Measurements from ENCODE around the gene SERGEF. TPM values are rescaled to one million over a fixed set of nuclear protein-coding genes. Genes with fewer than 3 reads are reported as not detected.
A peak's percentile ranks its signal among the peaks of the same experiment; 100 is the strongest.

Gene SERGEF
- total and polyA plus RNA-seq, 10 of the 15 experiments (the other 5 are each of a cell fraction or from before 2014, with no cell fraction given), result 14.6 to 27.8 (median 22.4) TPM

- TF ChIP-seq ZNF592 (IDR thresholded peaks at IDR 0.05) (no peak), SIN3A (IDR thresholded peaks at IDR 0.05; ENCODE audit: low read depth, low read length) (no peak), STAT3 (IDR thresholded peaks at IDR 0.05; ENCODE audit: low read depth, low read length) (no peak), JUND (IDR thresholded peaks at IDR 0.05; ENCODE audit: low read depth, low read length) (no peak), ELK1 (IDR thresholded peaks at IDR 0.05; ENCODE audit: low read depth, low read length) (no peak), CTCF (IDR thresholded peaks at IDR 0.05 in 2 of 3, conservative IDR thresholded peaks at IDR 0.05 in 1 of 3; ENCODE audit: control insufficient read depth in 2 of 3, extremely low read depth in 1 of 3, insufficient read depth in 1 of 3, low read depth in 3 of 3, low read length in 3 of 3) (peak; percentile 90 to 97 (median 91)), HDGF (IDR thresholded peaks at IDR 0.05) (no peak), SMC3 (IDR thresholded peaks at IDR 0.05; ENCODE audit: borderline replicate concordance, low read length) (peak; percentile 67; the same call in 1 of the 2 replicates), USF1 (IDR thresholded peaks at IDR 0.05; ENCODE audit: borderline replicate concordance, extremely low read length, insufficient read depth, low read depth, low read length) (no peak), PKNOX1 (IDR thresholded peaks at IDR 0.05) (peak; percentile 96), CBFB (IDR thresholded peaks at IDR 0.05; ENCODE audit: low read depth) (no peak), ZBTB11 (CRISPR knock-in tag; IDR thresholded peaks at IDR 0.05) (no peak), LARP7 (IDR thresholded peaks at IDR 0.05) (no peak), NFXL1 (IDR thresholded peaks at IDR 0.05; ENCODE audit: borderline replicate concordance) (no peak)
Observed at GRCh38 chr11:17979770-17980371, 33.0 kb downstream of the SERGEF start (continued).
